GM23338 (cell line): Measurements from ENCODE around the gene WDR20. TPM values are rescaled to one million over a fixed set of nuclear protein-coding genes. Genes with fewer than 3 reads are reported as not detected.

ENCODE experiments used
- ATAC-seq: fragments of 200-7000 bp; cut with Tn5 transposase; 3 replicates; pipeline ENCODE4 v1.9.1; 2020
- DNase-seq: peaks from one replicate; pipeline ENCODE4 v3.0.0-alpha.2; 2015; ENCODE audit warnings: low spot score
- H2AFZ ChIP-seq: fragments of 200-600 bp; sonication (generic); 2 replicates; pipeline ENCODE4 v1.8.0; 2016; ENCODE audit warnings: antibody characterized with exemption, mild to moderate bottlenecking, moderate library complexity
- H3F3A ChIP-seq: fragments of 200-600 bp; sonication (generic); replicated peaks from 2 replicates; pipeline ENCODE4 v1.8.0; 2017; ENCODE audit warnings: antibody characterized with exemption, mixed run types, low read depth
- H3K27ac ChIP-seq: fragments of 200-600 bp; sonication (generic); 2 replicates; pipeline ENCODE4 v1.6.1; 2016; ENCODE audit warnings: low read depth
- H3K27me3 ChIP-seq: fragments of 200-600 bp; sonication (generic); 2 replicates; pipeline ENCODE4 v1.8.0; 2016; ENCODE audit warnings: mild to moderate bottlenecking, mixed run types, moderate library complexity; ENCODE audit not compliant: insufficient read depth
- H3K36me3 ChIP-seq: fragments of 200-600 bp; sonication (generic); 2 replicates; pipeline ENCODE4 v1.8.0; 2016; ENCODE audit warnings: mild to moderate bottlenecking; ENCODE audit not compliant: insufficient read depth
- H3K4me1 ChIP-seq: fragments of 200-600 bp; sonication (generic); 2 replicates; pipeline ENCODE4 v1.8.0; 2016; ENCODE audit warnings: mild to moderate bottlenecking, moderate library complexity; ENCODE audit not compliant: insufficient read depth
- H3K4me2 ChIP-seq: fragments of 200-600 bp; sonication (generic); 2 replicates; pipeline ENCODE4 v1.7.1; 2017; ENCODE audit warnings: mixed run types
- H3K4me3 ChIP-seq: fragments of 200-600 bp; sonication (generic); 2 replicates; pipeline ENCODE4 v1.6.1; 2016; ENCODE audit warnings: mixed run types
- H3K79me2 ChIP-seq: fragments of 200-600 bp; sonication (generic); replicated peaks from 2 replicates; pipeline ENCODE4 v1.8.0; 2017; ENCODE audit warnings: mild to moderate bottlenecking; ENCODE audit not compliant: insufficient read depth
- H3K9me2 ChIP-seq: fragments of 200-600 bp; sonication (generic); 2 replicates; pipeline ENCODE4 v1.8.0; 2017; ENCODE audit not compliant: insufficient read depth
- H4K20me1 ChIP-seq: fragments of 200-600 bp; sonication (generic); replicated peaks from 2 replicates; pipeline ENCODE4 v1.8.0; 2017; ENCODE audit warnings: mild to moderate bottlenecking; ENCODE audit not compliant: insufficient read depth
- H3K27ac Mint-ChIP-seq: 2 replicates; pipeline ENCODE4 v1.8.0; 2020; ENCODE audit warnings: inconsistent platforms, mild to moderate bottlenecking, moderate library complexity, mixed read lengths
- H3K27me3 Mint-ChIP-seq: 3 replicates; pipeline ENCODE4 v1.8.0; 2022; ENCODE audit warnings: low read depth, mild to moderate bottlenecking, moderate library complexity, mixed read lengths, inconsistent platforms; ENCODE audit not compliant: insufficient read depth, poor library complexity
- H3K36me3 Mint-ChIP-seq: 3 replicates; pipeline ENCODE4 v1.8.0; 2021; ENCODE audit warnings: low read depth, mild to moderate bottlenecking, inconsistent platforms, moderate library complexity, mixed read lengths
- H3K4me1 Mint-ChIP-seq: 3 replicates; pipeline ENCODE4 v1.8.0; 2020; ENCODE audit warnings: mild to moderate bottlenecking, inconsistent platforms, mixed read lengths
- H3K4me3 Mint-ChIP-seq: 3 replicates; pipeline ENCODE4 v1.8.0; 2021; ENCODE audit warnings: moderate library complexity, mild to moderate bottlenecking, inconsistent platforms, mixed read lengths
- H3K9me3 Mint-ChIP-seq: 3 replicates; pipeline ENCODE4 v1.8.0; 2020; ENCODE audit warnings: moderate library complexity, mild to moderate bottlenecking, inconsistent platforms, mixed read lengths
- CREB1 ChIP-seq: fragments of 250-450 bp; sonication (Bioruptor Pico); IDR thresholded peaks from 2 replicates; pipeline ENCODE4 v1.5.0; 2020; ENCODE audit warnings: low read depth, mild to moderate bottlenecking, moderate library complexity
- EZH2 ChIP-seq: fragments of 200-600 bp; sonication (generic); IDR thresholded peaks from one replicate; pipeline ENCODE4 v1.8.0; 2017; ENCODE audit warnings: antibody characterized with exemption, mild to moderate bottlenecking, low read depth; ENCODE audit not compliant: unreplicated experiment
- EZH2phosphoT487 ChIP-seq: fragments of 200-600 bp; sonication (generic); IDR thresholded peaks from one replicate; pipeline ENCODE4 v1.8.1; 2018; ENCODE audit warnings: antibody characterized with exemption; ENCODE audit not compliant: unreplicated experiment
- JUNB ChIP-seq: IDR thresholded peaks from one replicate; pipeline ENCODE4 v1.6.1; 2016; ENCODE audit warnings: antibody characterized with exemption; ENCODE audit not compliant: unreplicated experiment
- NANOG ChIP-seq: IDR thresholded peaks from 2 replicates; pipeline ENCODE4 v1.6.1; 2016; ENCODE audit warnings: antibody characterized with exemption, borderline replicate concordance
- POLR2AphosphoS5 ChIP-seq: IDR thresholded peaks from 2 replicates; pipeline ENCODE4 v1.6.1; 2016; ENCODE audit warnings: antibody characterized with exemption, low read depth
- STAT1 ChIP-seq: IDR thresholded peaks from one replicate; pipeline ENCODE4 v1.6.1; 2016; ENCODE audit warnings: antibody characterized with exemption; ENCODE audit not compliant: unreplicated experiment
- ZNF114 ChIP-seq: fragments of 250-450 bp; sonication (Bioruptor Pico); IDR thresholded peaks from 2 replicates; pipeline ENCODE4 v1.5.0; 2020; ENCODE audit warnings: mild to moderate bottlenecking, moderate library complexity
- ZNF331 ChIP-seq: fragments of 250-450 bp; sonication (Bioruptor Pico); IDR thresholded peaks from 2 replicates; pipeline ENCODE4 v1.5.0; 2020; ENCODE audit warnings: low read depth, mild to moderate bottlenecking, moderate library complexity
- polyA plus RNA-seq: library from polyadenylated mRNA; unstranded; fragments of >200 nt; fragmentation: Nextera tagmentation; extraction: Ambion mirVana; gene quantifications from 2 replicates; pipeline ENCODE4 v1.2.1, GENCODE V29; 2016
- total RNA-seq: library from RNA; depleted of rRNA; stranded (reverse); fragments of >200 nt; shearing (Covaris generic); gene quantifications from 2 replicates; pipeline ENCODE4 v1.2.3, GENCODE V29; 2014
- TF ChIP-seq, protein P1 (sequence below), 2 experiments: fragments of 200-600 bp in 1 of 2; sonication (generic) in 1 of 2; conservative IDR thresholded peaks; 2 replicates each; pipeline versions ENCODE4 v1.5.1 to v1.6.1; 2016 to 2017; ENCODE audit warnings: antibody characterized with exemption in 2 of 2, low read depth in 2 of 2, mild to moderate bottlenecking in 2 of 2, moderate library complexity in 1 of 2
- TF ChIP-seq, protein P2 (sequence below): IDR thresholded peaks from one replicate; pipeline ENCODE4 v1.6.1; 2018; ENCODE audit warnings: antibody characterized with exemption; ENCODE audit not compliant: unreplicated experiment

Gene WDR20
- total and polyA plus RNA-seq, 2 experiments from 2014 or later = 17.9 to 21.0 TPM

DNA sequence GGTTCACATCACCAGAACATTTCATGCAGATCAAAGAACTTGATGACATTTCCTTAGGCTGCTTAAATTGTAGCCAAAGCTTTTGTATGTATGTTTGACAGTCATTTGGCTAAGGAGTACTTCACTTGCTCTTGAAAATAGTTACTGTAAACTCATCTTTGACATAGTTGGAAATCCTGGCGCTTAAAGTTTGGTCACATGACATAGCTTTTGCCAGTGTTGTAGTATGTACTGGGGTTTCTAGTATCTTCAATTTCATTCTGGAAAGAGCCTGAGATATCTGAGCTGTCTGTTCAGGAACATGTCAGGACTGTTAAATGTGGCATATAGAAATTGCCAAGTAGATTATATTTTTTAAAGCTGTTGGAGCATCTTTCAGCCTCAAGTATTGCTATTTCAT, 55.7 kb downstream of the WDR20 start (continued):
- TF ChIP-seq, protein P1, sequence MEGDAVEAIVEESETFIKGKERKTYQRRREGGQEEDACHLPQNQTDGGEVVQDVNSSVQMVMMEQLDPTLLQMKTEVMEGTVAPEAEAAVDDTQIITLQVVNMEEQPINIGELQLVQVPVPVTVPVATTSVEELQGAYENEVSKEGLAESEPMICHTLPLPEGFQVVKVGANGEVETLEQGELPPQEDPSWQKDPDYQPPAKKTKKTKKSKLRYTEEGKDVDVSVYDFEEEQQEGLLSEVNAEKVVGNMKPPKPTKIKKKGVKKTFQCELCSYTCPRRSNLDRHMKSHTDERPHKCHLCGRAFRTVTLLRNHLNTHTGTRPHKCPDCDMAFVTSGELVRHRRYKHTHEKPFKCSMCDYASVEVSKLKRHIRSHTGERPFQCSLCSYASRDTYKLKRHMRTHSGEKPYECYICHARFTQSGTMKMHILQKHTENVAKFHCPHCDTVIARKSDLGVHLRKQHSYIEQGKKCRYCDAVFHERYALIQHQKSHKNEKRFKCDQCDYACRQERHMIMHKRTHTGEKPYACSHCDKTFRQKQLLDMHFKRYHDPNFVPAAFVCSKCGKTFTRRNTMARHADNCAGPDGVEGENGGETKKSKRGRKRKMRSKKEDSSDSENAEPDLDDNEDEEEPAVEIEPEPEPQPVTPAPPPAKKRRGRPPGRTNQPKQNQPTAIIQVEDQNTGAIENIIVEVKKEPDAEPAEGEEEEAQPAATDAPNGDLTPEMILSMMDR (conservative IDR thresholded peaks at IDR 0.05; ENCODE audit: low read depth in 2 of 2) = no peak
- TF ChIP-seq CREB1 (CRISPR knock-in tag) = no peak

DNA sequence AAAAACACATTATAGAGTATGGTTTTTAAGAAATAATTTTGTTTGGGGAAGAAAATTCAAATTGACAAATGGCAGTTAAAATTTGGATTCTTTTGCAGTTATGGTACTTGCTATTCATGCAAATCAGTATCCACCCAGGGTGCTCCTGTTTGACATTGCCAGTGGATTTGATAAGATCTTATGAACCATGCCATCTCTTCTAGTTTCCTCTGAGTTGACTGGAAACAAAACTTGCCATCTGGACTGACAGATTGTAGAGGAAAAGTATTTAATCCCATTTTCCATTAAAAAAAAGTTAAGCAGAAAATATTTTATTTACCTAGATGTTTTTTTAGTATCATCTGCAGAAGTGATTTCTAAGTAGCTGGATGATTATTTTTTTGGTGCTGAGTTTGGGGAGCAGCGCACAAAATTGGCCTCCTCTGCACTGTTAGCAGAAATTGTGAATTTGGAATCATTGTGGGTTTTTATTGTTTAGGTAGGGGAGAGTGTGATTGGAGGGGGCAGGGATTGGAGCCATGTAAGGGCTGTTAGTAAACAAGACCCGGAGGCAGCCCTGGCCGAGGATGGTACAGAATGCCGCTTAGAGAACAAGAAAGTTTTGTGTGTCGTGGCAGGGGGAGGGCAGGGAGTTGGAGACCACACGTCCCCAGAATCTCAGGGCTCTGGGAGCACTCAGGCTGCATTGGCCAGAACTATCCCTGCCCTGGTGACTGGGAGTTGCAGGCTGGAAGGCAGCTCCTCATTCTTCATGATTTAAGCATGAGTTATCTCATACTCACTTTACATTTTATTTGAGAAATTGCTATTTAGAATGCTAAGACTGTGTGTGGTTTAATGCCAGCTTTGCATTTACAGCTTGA, 56.6 kb downstream of the WDR20 start:
- Mint-ChIP-seq H3K4me3 (no peak overlapping the region), H3K36me3 (peaks cover 10% of the 10 kb centered on the region), H3K9me3 (no peaks in the 10 kb centered on the region; the same call in 2 of the 3 replicates), H3K27me3 (peaks cover 6% of the 10 kb centered on the region), H3K27ac (no peak overlapping the region), H3K4me1 (peaks cover 29% of the 10 kb centered on the region)
- Histone ChIP-seq H3K27ac (no peak overlapping the region), H3K4me3 (no peak overlapping the region), H3K27me3 (no peaks in the 10 kb centered on the region), H3K79me2 (peaks cover 70% of the 10 kb centered on the region), H3K4me2 (no peak overlapping the region), H2AFZ (no peak overlapping the region), H3K36me3 (peaks cover 3% of the 10 kb centered on the region), H3F3A (no peaks in the 10 kb centered on the region), H3K4me1 (peaks cover 18% of the 10 kb centered on the region), H4K20me1 (peaks cover 16% of the 10 kb centered on the region), H3K9me2 (no peaks in the 10 kb centered on the region)
- no peak for DNase-seq
- ATAC-seq = no peak
- TF ChIP-seq NANOG = no peak
- TF ChIP-seq, protein P1 (conservative IDR thresholded peaks at IDR 0.05; ENCODE audit: low read depth in 2 of 2) = no peak

DNA sequence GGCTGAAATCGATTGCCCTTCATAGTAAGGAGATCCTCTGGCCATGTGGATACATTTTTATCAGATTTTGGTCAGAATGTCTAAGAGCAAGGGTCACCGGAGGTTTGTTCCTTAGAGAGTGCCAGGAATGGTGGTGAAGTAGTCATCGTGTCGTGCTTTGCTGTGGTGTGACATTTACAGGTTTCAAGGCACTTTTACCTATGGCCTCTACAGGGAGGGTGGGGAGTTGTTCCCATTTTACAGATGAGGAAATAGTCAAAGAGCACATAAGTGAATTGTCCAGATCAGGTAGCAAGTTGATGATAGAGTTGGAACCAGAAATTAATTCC, 57.2 kb downstream of the WDR20 start:
- ATAC-seq (no peak), DNase-seq (no peak)
- Mint-ChIP-seq H3K4me3 (no peak overlapping the region), H3K9me3 (no peaks in the 10 kb centered on the region; the same call in 2 of the 3 replicates), H3K4me1 (peaks cover 29% of the 10 kb centered on the region), H3K27ac (no peak overlapping the region), H3K27me3 (peaks cover 7% of the 10 kb centered on the region), H3K36me3 (peaks cover 10% of the 10 kb centered on the region)
- Histone ChIP-seq H3K4me3 (no peak overlapping the region), H3K79me2 (peaks cover 70% of the 10 kb centered on the region), H3K27ac (no peak overlapping the region), H3K9me2 (no peaks in the 10 kb centered on the region), H3K4me1 (peaks cover 17% of the 10 kb centered on the region; the same call in 1 of the 2 replicates), H3K36me3 (peaks cover 3% of the 10 kb centered on the region), H3K4me2 (no peak overlapping the region), H2AFZ (no peak overlapping the region), H3K27me3 (no peaks in the 10 kb centered on the region), H3F3A (no peaks in the 10 kb centered on the region), H4K20me1 (peaks cover 16% of the 10 kb centered on the region)
- no peak for TF ChIP-seq STAT1
- TF ChIP-seq CREB1 (CRISPR knock-in tag) = no peak
- TF ChIP-seq, protein P1 (conservative IDR thresholded peaks at IDR 0.05; ENCODE audit: low read depth in 2 of 2) = no peak
- no peak for TF ChIP-seq JUNB
- TF ChIP-seq EZH2 = no peak
- TF ChIP-seq EZH2phosphoT487 = no peak
- TF ChIP-seq, protein P2, sequence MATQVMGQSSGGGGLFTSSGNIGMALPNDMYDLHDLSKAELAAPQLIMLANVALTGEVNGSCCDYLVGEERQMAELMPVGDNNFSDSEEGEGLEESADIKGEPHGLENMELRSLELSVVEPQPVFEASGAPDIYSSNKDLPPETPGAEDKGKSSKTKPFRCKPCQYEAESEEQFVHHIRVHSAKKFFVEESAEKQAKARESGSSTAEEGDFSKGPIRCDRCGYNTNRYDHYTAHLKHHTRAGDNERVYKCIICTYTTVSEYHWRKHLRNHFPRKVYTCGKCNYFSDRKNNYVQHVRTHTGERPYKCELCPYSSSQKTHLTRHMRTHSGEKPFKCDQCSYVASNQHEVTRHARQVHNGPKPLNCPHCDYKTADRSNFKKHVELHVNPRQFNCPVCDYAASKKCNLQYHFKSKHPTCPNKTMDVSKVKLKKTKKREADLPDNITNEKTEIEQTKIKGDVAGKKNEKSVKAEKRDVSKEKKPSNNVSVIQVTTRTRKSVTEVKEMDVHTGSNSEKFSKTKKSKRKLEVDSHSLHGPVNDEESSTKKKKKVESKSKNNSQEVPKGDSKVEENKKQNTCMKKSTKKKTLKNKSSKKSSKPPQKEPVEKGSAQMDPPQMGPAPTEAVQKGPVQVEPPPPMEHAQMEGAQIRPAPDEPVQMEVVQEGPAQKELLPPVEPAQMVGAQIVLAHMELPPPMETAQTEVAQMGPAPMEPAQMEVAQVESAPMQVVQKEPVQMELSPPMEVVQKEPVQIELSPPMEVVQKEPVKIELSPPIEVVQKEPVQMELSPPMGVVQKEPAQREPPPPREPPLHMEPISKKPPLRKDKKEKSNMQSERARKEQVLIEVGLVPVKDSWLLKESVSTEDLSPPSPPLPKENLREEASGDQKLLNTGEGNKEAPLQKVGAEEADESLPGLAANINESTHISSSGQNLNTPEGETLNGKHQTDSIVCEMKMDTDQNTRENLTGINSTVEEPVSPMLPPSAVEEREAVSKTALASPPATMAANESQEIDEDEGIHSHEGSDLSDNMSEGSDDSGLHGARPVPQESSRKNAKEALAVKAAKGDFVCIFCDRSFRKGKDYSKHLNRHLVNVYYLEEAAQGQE = no peak
- no peak for TF ChIP-seq ZNF331 (CRISPR knock-in tag)
- no peak for TF ChIP-seq NANOG
- no peak for TF ChIP-seq POLR2AphosphoS5
- no peak for TF ChIP-seq ZNF114 (CRISPR knock-in tag)
